ENCODE data around the gene ACTBL2. TPM values are rescaled to one million over a fixed set of nuclear protein-coding genes. Genes with fewer than 3 reads are reported as not detected.
A peak's percentile ranks its signal among the peaks of the same experiment; 100 is the strongest.
"Not testable (repeated sequence)": the region's sequence is repeated elsewhere in the genome, so short reads cannot be mapped to it uniquely, and the experiment has no call there.

Gene ACTBL2
- not detected for total RNA-seq

DNA sequence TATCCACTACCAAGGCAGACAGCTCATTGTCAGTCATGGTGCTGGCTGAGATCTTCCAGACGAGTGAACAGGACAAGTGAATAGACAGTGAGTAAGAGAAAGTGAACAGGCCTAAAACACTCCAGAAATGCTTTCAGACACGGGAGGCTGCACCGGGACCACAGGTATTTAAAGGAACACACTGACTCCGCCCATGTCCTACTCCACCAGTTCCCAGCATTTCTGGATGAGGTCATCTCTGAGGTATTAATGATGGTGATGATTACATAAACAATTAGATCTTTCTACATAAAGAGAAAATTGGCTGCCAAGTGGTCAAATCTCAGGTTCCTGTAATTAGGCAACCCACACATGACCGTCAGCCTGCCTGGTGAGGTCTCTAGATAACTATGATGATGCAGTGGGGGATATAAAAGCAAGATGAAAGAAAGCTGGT is at the start of gene ACTBL2:
Gene ACTBL2 (minus strand): TSS at position 141 of the 436 bp plus-strand sequence. CDS start 104 bp downstream, at position 37.
- DNase-seq (ENCODE audit: low spot score), result no peak

DNA sequence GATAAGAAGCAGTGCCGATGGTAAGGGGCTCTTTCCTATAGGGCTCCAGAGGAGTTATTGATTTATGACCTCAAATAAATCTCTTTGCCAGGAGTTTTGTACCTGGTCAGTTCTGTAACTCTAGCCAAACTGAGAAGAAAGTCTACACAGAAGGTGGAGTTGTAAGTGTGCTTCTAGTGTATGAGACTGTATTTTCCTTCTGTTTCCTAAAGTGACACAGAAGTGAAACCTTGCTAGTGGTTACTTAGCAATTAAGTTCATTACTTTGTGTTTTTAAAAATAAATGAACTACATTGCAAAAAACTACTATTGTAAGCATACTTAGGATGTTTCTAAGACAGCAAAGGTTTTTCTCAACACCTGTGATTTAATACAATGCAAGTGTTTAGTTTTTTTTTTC is 48.7 kb upstream of the ACTBL2 start:
- no peak for DNase-seq (ENCODE audit: low spot score)

- DNase-seq (ENCODE audit: low spot score), result no peak
These were observed 47.3 kb upstream of the ACTBL2 start for GRCh38 chr5:57529864-57530263.

DNA sequence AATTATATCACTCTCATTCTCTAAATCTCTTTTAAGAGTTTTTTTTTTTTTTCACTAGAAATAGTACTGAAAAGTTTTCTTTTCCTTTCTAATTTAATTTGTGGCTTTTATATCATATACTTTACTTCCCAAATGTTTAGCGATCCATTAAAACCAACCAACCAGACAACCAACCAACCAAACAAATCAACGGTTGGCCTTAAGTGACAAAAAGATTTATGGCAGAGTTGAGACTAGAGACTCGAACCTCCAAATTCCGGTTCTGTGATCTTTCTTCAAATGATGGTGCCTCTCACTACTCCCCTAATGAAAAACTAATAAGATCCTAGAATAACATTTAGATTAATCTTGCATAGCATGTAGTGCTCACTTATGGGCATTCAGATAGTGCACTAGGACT is 45.3 kb upstream of the ACTBL2 start:
- DNase-seq (ENCODE audit: low spot score), result no peak

- DNase-seq (ENCODE audit: low spot score), result no peak
These were observed 41.9 kb upstream of the ACTBL2 start for GRCh38 chr5:57524348-57525060.

- DNase-seq (ENCODE audit: low spot score), result not testable (repeated sequence)
These were observed 39.9 kb upstream of the ACTBL2 start for GRCh38 chr5:57522477-57522876.

- not testable (repeated sequence) for DNase-seq (ENCODE audit: low spot score)
These were observed 35.8 kb upstream of the ACTBL2 start for GRCh38 chr5:57518415-57518814.

DNA sequence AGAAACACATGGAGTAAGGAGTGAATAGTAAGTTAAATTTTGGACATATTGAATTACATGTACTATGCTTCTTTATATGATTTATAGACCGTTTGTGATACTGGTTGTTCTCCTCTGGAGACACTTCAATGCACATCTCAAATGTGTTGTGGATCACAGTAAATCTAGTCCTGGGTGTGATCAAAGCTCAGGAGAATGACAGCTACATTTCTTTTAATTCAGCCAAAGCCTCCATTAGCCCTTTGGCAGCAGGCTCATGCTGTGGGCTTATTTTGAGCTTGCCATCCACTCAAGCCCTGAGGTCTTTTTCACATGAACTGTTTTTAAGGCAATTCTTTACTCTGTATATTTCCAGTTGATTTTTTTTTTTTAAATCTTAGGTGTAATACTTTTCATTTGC is 34.6 kb upstream of the ACTBL2 start:
- DNase-seq (ENCODE audit: low spot score), result no peak

- no peak for DNase-seq (ENCODE audit: low spot score)
These were observed 31.2 kb upstream of the ACTBL2 start for GRCh38 chr5:57513785-57514184.

GRCh38 chr5:57511321-57511720 is 28.7 kb upstream of the ACTBL2 start:
- DNase-seq (ENCODE audit: low spot score), result no peak

DNA sequence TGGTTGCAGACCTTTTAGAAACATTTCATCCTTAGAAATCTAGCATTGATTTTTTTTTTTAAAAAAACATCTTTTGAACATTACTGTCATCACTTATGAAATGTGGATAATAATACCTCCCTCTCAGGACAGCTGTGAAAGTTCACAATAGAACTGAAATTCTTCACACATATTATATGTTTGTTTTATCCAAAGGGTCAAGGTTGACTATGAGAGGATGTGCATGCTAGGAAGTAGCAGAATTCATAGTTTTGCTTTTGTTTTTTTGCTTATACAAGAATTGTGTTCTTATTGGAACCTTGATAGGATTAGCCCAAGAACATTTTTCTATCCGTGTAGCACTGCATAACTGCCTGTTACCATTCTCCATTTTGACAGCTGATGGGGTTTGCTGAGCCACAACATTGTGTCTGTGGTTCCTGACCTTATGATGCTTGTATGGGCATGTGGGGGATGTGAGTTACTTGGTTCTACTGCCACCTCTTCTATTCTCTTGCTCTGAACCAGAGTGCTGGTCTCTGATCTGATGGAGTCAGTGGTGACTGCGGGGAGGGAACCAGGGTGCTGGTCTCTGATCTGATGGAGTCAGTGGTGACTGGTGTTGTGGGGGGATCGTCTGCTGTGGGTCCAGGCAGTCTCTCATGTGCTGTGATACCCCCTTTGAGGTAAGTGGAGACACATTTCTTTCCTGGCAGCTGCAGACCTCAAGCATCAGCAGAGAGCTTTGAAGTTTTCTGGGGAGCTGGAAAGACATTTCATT is 27.1 kb upstream of the ACTBL2 start:
- DNase-seq (ENCODE audit: low spot score), result no peak

- no peak for DNase-seq (ENCODE audit: low spot score)
These were observed 25.6 kb upstream of the ACTBL2 start for GRCh38 chr5:57508211-57508610.

DNA sequence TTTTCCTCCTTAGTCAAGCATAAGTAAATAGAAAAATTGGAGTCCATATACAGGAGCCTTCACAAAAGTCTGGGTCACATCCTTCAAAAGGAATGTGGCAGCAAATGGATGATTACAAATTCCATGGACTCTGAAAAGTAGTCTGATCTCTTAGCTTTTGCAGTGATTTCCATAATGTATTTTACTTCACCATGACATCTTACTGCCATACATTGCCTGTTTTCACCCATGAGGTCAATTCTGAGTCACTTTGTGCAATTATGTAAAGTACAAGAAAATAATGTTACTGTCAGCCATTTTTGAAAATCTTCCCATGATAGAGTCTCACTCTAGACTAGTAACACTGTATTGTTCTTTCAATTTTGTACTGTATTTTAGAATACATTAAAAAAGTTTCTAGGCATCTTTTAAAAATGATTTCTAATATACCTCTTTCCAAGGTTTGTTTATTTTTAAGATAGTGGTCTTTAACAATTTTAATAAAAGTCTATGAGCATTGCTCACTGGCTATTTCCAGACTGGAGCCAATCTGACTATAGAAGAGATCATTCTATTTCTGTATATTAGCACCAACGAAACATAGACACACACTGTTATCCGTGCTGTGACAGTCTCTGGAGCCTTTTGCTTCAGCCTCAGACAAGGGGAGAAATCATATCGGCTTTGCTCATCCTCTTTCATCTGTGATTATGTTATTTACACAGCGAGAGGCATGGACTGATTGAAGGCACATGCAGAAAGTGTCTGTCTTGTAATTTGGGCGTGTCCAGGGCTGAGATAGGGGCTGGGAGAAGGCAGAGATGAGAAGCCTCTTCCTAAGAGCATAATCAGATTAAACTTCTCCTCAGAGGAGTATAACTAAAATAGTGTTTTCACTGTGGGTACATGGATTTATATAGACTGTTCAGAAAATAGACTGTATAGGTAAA is 22.9 kb upstream of the ACTBL2 start:
- no peak for DNase-seq (ENCODE audit: low spot score)

- DNase-seq (ENCODE audit: low spot score), result no peak
These were observed 21.7 kb upstream of the ACTBL2 start for GRCh38 chr5:57504357-57504756.

- DNase-seq (ENCODE audit: low spot score), result no peak
These were observed 20.8 kb upstream of the ACTBL2 start for GRCh38 chr5:57503433-57503832.

DNA sequence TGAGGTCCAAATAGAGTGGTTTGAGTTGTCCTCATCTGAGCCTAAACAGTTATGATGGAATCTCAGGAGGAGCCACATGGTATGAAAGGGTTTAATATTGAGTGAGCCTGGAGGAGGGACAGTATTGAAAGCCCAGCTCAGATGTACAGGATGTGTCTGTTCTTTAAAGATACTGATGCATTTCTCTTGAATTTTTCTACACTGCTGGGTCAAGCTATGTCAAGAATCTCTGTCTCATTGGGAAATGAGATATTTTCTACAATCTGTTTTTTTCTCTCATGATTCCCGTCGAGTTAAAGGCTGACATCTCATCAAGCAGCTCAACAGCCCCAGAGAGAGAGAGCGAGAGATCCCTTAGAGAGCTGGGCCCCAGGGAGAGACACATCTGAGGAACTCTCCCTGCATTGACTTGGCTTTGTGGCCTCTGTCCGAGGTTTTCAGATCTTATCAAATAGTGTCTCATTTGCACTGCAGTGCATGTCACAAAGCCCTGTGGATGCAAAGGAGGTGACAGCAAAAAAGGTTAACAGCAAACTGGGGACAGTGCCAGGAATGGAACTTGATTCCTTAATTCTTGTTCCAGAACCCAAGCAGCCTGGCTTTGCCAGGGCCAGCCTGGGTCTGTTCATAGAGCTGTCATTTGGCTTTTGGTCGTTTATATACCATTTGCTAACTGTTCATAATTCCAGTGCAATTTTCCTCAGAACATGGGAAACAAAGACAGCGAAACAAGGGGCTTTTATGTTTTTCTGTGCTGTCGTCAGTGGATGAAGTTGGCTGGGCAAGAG is 19.0 kb upstream of the ACTBL2 start:
- DNase-seq (ENCODE audit: low spot score), result peak; percentile 21

- no peak for DNase-seq (ENCODE audit: low spot score)
These were observed 16.8 kb upstream of the ACTBL2 start for GRCh38 chr5:57499262-57500050.

DNA sequence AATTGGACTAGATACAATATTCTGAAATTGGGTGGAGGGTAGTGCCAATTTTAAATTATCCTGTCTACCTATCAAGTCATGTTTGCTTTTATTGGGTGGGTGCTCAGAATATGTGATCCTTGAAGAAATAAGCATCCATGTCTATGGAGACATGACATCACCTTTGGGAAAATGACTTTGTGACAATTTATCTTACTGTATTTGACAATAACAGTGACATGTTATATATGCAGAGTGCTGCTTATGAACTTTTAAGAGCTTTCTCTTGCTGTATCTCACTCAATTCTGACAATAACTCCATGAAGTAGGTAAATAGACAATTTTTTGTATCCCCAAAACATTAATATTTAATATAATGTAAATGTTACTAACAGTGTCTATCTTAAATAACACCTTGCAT is 15.1 kb upstream of the ACTBL2 start:
- no peak for DNase-seq (ENCODE audit: low spot score)

GRCh38 chr5:57495285-57496086 is 12.9 kb upstream of the ACTBL2 start:
- no peak for DNase-seq (ENCODE audit: low spot score)

Data from mucosa of gallbladder (tissue), 1 donor.